B cell (primary cell): ENCODE results near the gene HOXA11. TPM values are rescaled to one million over a fixed set of nuclear protein-coding genes. Genes with fewer than 3 reads are reported as not detected.

Experiments used
- ATAC-seq: fragments of 200-7000 bp; cut with Tn5 transposase; one replicate; pipeline ENCODE4 v1.10.0; 2021; ENCODE audit warnings: low read depth, mild to moderate bottlenecking, moderate number of reproducible peaks, moderate library complexity
- CTCF ChIA-PET: fragments of 350-600 bp; sonication (Branson Sonifier 250); formaldehyde crosslinking; loops from one replicate; lab custom pipeline; 2021; ENCODE audit warnings: antibody characterized with exemption, inconsistent platforms; lab: Charles Lee
- POLR2A ChIA-PET: fragments of 350-600 bp; sonication (Branson Sonifier 250); formaldehyde crosslinking; loops from one replicate; lab custom pipeline; 2021; ENCODE audit warnings: antibody characterized with exemption; lab: Charles Lee
- DNase-seq: peaks from one replicate; pipeline ENCODE4 v3.0.0; 2013
- H2AFZ ChIP-seq: 2 replicates; pipeline ENCODE4 v1.6.1; 2012; ENCODE audit warnings: mild to moderate bottlenecking, low read depth, low read length; ENCODE audit not compliant: insufficient read depth, poor library complexity, severe bottlenecking
- H3K27ac ChIP-seq, 2 donors: 1 replicate in 1 of 2; 2 replicates in 1 of 2; pipeline ENCODE4 v1.5.1; 2012 to 2013; ENCODE audit warnings: low read length in 2 of 2, mild to moderate bottlenecking in 2 of 2, moderate library complexity in 1 of 2
- H3K27me3 ChIP-seq, 4 experiments: fragments of 200-600 bp in 1 of 4; sonication (generic) in 1 of 4; replicated peaks in 1 of 4; 1 replicate in 2 of 4; 2 replicates in 2 of 4; pipeline versions ENCODE4 v1.6.1 to v1.7.0; 2013 to 2016; ENCODE audit warnings: low read length in 3 of 4, mild to moderate bottlenecking in 2 of 4, mixed read lengths in 1 of 4, moderate library complexity in 1 of 4; ENCODE audit not compliant: insufficient read depth in 4 of 4, control insufficient read depth in 3 of 4; ENCODE audit errors: control extremely low read depth in 1 of 4
- H3K36me3 ChIP-seq, 2 experiments: replicated peaks in 1 of 2; 1 replicate in 1 of 2; 2 replicates in 1 of 2; pipeline versions ENCODE4 v1.6.1 to v1.7.1; 2013; ENCODE audit warnings: low read length in 1 of 2; ENCODE audit not compliant: insufficient read depth in 2 of 2, control insufficient read depth in 1 of 2; ENCODE audit errors: control extremely low read depth in 1 of 2, extremely low read depth in 1 of 2
- H3K4me1 ChIP-seq, 2 donors: fragments of 200-600 bp in 1 of 2; sonication (generic) in 1 of 2; 1 replicate in 1 of 2; 2 replicates in 1 of 2; pipeline versions ENCODE4 v1.5.1 to v1.6.1; 2013 to 2017; ENCODE audit warnings: low read length in 2 of 2; ENCODE audit not compliant: control insufficient read depth in 2 of 2, insufficient read depth in 2 of 2
- H3K4me2 ChIP-seq: replicated peaks from 2 replicates; pipeline ENCODE3; 2012; ENCODE audit warnings: mild to moderate bottlenecking, low read depth, low read length; ENCODE audit not compliant: poor library complexity, severe bottlenecking
- H3K4me3 ChIP-seq, 5 experiments: fragments of 200-600 bp in 1 of 5; sonication (generic) in 1 of 5; 1 replicate in 3 of 5; 2 replicates in 2 of 5; pipeline versions ENCODE4 v1.5.1 to v1.7.0; 2011 to 2016; ENCODE audit warnings: low read length in 4 of 5, mild to moderate bottlenecking in 4 of 5, low read depth in 2 of 5, control low read depth in 1 of 5, moderate library complexity in 1 of 5; ENCODE audit not compliant: insufficient read depth in 1 of 5; ENCODE audit errors: control extremely low read depth in 1 of 5, extremely low read depth in 1 of 5
- H3K79me2 ChIP-seq: fragments of 200-600 bp; sonication (generic); one replicate; pipeline ENCODE4 v1.6.0; 2016; ENCODE audit warnings: low read length; ENCODE audit not compliant: control insufficient read depth, insufficient read depth
- H3K9ac ChIP-seq: fragments of 200-600 bp; sonication (generic); 2 replicates; pipeline ENCODE4 v1.6.1; 2017; ENCODE audit warnings: mild to moderate bottlenecking, low read length, moderate library complexity
- H3K9me3 ChIP-seq, 3 donors: one replicate each; pipeline versions ENCODE4 v1.6.1 to v1.7.1; 2013; ENCODE audit warnings: low read length in 2 of 3; ENCODE audit not compliant: control insufficient read depth in 2 of 3, insufficient read depth in 1 of 3; ENCODE audit errors: control extremely low read depth in 1 of 3
- H4K20me1 ChIP-seq: 2 replicates; pipeline ENCODE4 v1.6.0; 2012; ENCODE audit warnings: mild to moderate bottlenecking, low read length; ENCODE audit not compliant: insufficient read depth, control insufficient read depth, poor library complexity, severe bottlenecking
- H3K27ac Mint-ChIP-seq: one replicate; pipeline ENCODE4 v1.8.0; 2021; ENCODE audit warnings: mixed read lengths
- H3K27me3 Mint-ChIP-seq: one replicate; pipeline ENCODE4 v1.8.0; 2021; ENCODE audit warnings: mixed read lengths
- H3K4me1 Mint-ChIP-seq: one replicate; pipeline ENCODE4 v1.8.0; 2021; ENCODE audit warnings: mixed read lengths
- H3K4me3 Mint-ChIP-seq: one replicate; pipeline ENCODE4 v1.8.0; 2021; ENCODE audit warnings: mixed read lengths
- H3K9me3 Mint-ChIP-seq: one replicate; pipeline ENCODE4 v1.8.0; 2022; ENCODE audit warnings: mixed read lengths; ENCODE audit not compliant: insufficient read depth
- EZH2 ChIP-seq: IDR thresholded peaks from 2 replicates; pipeline ENCODE4 v1.6.1; 2012; ENCODE audit warnings: borderline replicate concordance, low read depth, mild to moderate bottlenecking, moderate library complexity, low read length; ENCODE audit not compliant: insufficient read depth, poor library complexity, severe bottlenecking
- WGBS: methylation state at CpG from one replicate; pipeline ENCODE4 v1.1.5; 2013; ENCODE audit warnings: missing lambda C conversion rate; ENCODE audit not compliant: insufficient coverage; 5-methylcytosine and 5-hydroxymethylcytosine counted together
- intact Hi-C: fragments of 100-400 bp; cut with micrococcal nuclease; formaldehyde crosslinking; loops from one replicate; pipeline ENCODE4 v1.10.0; 2022
- polyA plus RNA-seq: library from polyadenylated mRNA; depleted of rRNA; stranded (reverse); fragments of >200 nt; gene quantifications from 2 replicates; pipeline ENCODE4 v1.2.3, GENCODE V29; 2012
- total RNA-seq, 2 donors: library from RNA; stranded (reverse); fragments of 120-200 nt in 1 of 2; gene quantifications; 1 replicate in 1 of 2; 2 replicates in 1 of 2; pipeline versions ENCODE4 v1.2.3 to v1.2.4, GENCODE V29; 2013 to 2022
- TF ChIP-seq, protein P1 (sequence below): fragments of 200-600 bp; IDR thresholded peaks from one replicate; pipeline ENCODE4 v1.8.0; 2022; ENCODE audit warnings: antibody characterized with exemption, mild to moderate bottlenecking

Gene HOXA11
- total and polyA plus RNA-seq, 2 donors (not counting 1 experiment from before 2014, with no cell fraction given), result not detected

DNA sequence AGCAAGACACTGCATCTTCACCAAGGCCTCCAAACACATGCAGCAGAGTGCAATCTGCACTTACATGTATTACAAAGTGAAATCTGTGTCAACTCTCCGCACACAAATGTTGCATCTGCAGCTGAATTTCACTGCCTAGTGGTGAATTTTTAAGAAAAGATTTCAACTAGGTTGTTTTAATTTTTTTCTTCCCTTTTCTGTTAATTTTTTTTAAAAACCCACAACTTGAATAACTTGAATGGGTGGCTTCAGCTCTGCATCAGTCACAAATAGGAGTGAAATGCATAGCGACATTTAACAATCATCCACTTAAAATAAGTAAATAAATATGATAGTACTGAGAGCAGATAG, 8.9 kb upstream of the HOXA11 start:
- Mint-ChIP-seq H3K4me1 (peaks cover 29% of the 10 kb centered on the region), H3K27ac (peak overlapping the region; percentile 26), H3K27me3 (peaks cover 87% of the 10 kb centered on the region), H3K4me3 (peak overlapping the region; percentile 37), H3K9me3 (no peaks in the 10 kb centered on the region)
- no peak overlapping the region for H2AFZ ChIP-seq
- peaks cover 33 to 63% of the 10 kb centered on the region in 2 donors for H3K4me1 ChIP-seq
- peaks cover 3 to 91% (median 82%) of the 10 kb centered on the region in 4 experiments for H3K27me3 ChIP-seq
- DNase-seq (no peak), ATAC-seq (no peak)
- WGBS, result no CpG with 5 or more reads among the region's 2 CpGs
- H3K79me2 ChIP-seq, result no peaks in the 10 kb centered on the region
- POLR2A ChIA-PET, result no interaction called here
- H3K4me2 ChIP-seq, result no peak overlapping the region
- no peak overlapping the region for H3K4me3 ChIP-seq
- intact Hi-C loops, result loop anchor here (10.0 kb wide), 1 partner anchor 411 kb away; no protein-coding TSS in a partner anchor
- no peaks in the 10 kb centered on the region for H3K36me3 ChIP-seq
- no peaks in the 10 kb centered on the region for H4K20me1 ChIP-seq
- no peak overlapping the region for H3K9ac ChIP-seq
- CTCF ChIA-PET, result interaction anchor here (1.4 to 2.6 kb wide), 3 partner anchors 14 to 727 kb away, joined by 3 to 28 read pairs (median 15); no protein-coding TSS in a partner anchor
- TF ChIP-seq, protein P1, sequence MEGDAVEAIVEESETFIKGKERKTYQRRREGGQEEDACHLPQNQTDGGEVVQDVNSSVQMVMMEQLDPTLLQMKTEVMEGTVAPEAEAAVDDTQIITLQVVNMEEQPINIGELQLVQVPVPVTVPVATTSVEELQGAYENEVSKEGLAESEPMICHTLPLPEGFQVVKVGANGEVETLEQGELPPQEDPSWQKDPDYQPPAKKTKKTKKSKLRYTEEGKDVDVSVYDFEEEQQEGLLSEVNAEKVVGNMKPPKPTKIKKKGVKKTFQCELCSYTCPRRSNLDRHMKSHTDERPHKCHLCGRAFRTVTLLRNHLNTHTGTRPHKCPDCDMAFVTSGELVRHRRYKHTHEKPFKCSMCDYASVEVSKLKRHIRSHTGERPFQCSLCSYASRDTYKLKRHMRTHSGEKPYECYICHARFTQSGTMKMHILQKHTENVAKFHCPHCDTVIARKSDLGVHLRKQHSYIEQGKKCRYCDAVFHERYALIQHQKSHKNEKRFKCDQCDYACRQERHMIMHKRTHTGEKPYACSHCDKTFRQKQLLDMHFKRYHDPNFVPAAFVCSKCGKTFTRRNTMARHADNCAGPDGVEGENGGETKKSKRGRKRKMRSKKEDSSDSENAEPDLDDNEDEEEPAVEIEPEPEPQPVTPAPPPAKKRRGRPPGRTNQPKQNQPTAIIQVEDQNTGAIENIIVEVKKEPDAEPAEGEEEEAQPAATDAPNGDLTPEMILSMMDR, result no peak
- TF ChIP-seq EZH2, result peak; percentile 21
- peaks cover 0 to 54% (median 2%) of the 10 kb centered on the region in 3 donors for H3K9me3 ChIP-seq
- no peak overlapping the region for H3K27ac ChIP-seq

- Histone ChIP-seq H3K27me3 (peaks cover 3 to 91% (median 80%) of the 10 kb centered on the region in 4 experiments), H3K27ac (no peak overlapping the region), H3K36me3 (no peaks in the 10 kb centered on the region), H3K4me2 (peak overlapping the region; percentile 75), H3K4me3 (peak overlapping the region in 3 of 5 experiments; percentile 15 to 45 (median 36)), H2AFZ (peak overlapping the region; percentile 23), H4K20me1 (no peaks in the 10 kb centered on the region), H3K9me3 (peaks cover under 1 to 54% (median 2%) of the 10 kb centered on the region in 3 donors), H3K4me1 (peaks cover 33 to 63% of the 10 kb centered on the region in 2 donors), H3K79me2 (no peaks in the 10 kb centered on the region), H3K9ac (peak overlapping the region; percentile 36)
- Mint-ChIP-seq H3K27ac (peak overlapping the region; percentile 26), H3K4me1 (peaks cover 30% of the 10 kb centered on the region), H3K27me3 (peaks cover 86% of the 10 kb centered on the region), H3K4me3 (peak overlapping the region; percentile 37), H3K9me3 (no peaks in the 10 kb centered on the region)
- intact Hi-C loops, result loop anchor here (10.0 kb wide), 1 partner anchor 411 kb away; no protein-coding TSS in a partner anchor
- ChIA-PET POLR2A (no interaction called here), CTCF (interaction anchor here (0.6 to 1.4 kb wide), 4 partner anchors 32 to 727 kb away, joined by 3 to 5 read pairs (median 3); no protein-coding TSS in a partner anchor)
- ATAC-seq (no peak), DNase-seq (peak; percentile 35)
- WGBS, result 14% methylated on average over 21 of the region's 29 CpGs
- peak; percentile 27 for TF ChIP-seq EZH2
- TF ChIP-seq, protein P1, result no peak
Observed at GRCh38 chr7:27193335-27194001, 8.4 kb upstream of the HOXA11 start.
